ENCODE results near the gene TMEM271.

TMEM271 gene

DNA sequence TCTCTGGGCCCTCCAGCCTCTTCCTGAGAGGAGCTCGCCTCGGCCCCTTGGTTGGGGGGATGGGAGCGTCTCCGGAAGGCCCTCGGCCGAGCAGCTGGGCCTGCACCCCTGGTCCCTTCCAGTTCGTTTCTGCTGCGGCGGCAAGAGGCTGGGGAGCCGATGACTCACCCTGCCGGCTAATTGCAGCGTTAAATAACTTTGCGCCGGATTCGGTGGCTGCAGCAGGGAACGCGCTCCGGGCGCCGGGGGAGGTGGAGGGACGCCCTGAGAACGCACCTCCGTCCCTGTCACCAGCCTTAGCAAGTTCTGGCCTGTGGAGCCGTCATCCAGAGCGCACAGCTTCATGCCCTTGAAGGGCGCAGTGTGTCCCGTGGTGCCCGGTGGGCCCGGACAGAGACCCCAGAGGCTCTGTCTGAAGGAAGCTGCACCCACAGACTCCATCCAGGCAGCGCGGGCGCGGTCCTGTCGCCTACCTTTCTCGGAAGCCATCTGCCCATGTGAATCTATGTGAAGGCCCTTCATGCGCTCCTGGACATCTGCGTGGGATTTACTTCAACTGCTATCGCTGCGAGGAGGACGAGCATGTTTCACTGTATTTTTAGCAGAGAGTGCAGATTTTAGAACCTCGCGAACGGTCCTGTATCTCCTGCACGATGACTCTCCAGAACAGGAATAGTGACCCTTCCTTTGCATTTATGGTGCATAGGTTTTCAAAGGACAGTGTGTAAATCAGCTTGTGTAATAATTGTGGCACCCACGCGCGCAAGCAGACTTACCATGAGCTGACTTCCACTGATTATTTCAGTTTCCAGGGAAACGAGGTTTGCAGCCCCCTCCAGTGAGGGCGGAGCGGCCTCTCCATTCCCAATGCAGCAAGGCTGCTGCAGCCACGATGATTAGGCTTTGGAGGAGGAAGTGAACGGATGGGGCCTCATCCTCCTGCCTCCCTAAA, 1.7 kb upstream of the TMEM271 start:
- Histone ChIP-seq H3K4me3 (replicated peaks; ENCODE audit: insufficient read depth, low read length) (no peak overlapping the region), H3K27ac (replicated peaks) (no peak overlapping the region), H3K27me3 (ENCODE audit: insufficient read depth, poor library complexity, severe bottlenecking) (peaks cover 32% of the 10 kb centered on the region)
- peak; percentile 5 to 39 for DNase-seq (ENCODE audit: low read depth in 1 of 2, low spot score in 1 of 2)
- no peak for TF ChIP-seq CTCF (IDR thresholded peaks at IDR 0.05; ENCODE audit: insufficient read depth, low read length)
- TF ChIP-seq, protein P1, sequence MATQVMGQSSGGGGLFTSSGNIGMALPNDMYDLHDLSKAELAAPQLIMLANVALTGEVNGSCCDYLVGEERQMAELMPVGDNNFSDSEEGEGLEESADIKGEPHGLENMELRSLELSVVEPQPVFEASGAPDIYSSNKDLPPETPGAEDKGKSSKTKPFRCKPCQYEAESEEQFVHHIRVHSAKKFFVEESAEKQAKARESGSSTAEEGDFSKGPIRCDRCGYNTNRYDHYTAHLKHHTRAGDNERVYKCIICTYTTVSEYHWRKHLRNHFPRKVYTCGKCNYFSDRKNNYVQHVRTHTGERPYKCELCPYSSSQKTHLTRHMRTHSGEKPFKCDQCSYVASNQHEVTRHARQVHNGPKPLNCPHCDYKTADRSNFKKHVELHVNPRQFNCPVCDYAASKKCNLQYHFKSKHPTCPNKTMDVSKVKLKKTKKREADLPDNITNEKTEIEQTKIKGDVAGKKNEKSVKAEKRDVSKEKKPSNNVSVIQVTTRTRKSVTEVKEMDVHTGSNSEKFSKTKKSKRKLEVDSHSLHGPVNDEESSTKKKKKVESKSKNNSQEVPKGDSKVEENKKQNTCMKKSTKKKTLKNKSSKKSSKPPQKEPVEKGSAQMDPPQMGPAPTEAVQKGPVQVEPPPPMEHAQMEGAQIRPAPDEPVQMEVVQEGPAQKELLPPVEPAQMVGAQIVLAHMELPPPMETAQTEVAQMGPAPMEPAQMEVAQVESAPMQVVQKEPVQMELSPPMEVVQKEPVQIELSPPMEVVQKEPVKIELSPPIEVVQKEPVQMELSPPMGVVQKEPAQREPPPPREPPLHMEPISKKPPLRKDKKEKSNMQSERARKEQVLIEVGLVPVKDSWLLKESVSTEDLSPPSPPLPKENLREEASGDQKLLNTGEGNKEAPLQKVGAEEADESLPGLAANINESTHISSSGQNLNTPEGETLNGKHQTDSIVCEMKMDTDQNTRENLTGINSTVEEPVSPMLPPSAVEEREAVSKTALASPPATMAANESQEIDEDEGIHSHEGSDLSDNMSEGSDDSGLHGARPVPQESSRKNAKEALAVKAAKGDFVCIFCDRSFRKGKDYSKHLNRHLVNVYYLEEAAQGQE (IDR thresholded peaks at IDR 0.05; ENCODE audit: insufficient replicate concordance, low read depth): no peak
- TF ChIP-seq SPI1 (IDR thresholded peaks at IDR 0.05; ENCODE audit: borderline replicate concordance, low read depth): no peak
- TF ChIP-seq GABPA (IDR thresholded peaks at IDR 0.05; ENCODE audit: low read depth): no peak
- no peak for TF ChIP-seq POLR2AphosphoS5 (IDR thresholded peaks at IDR 0.05; ENCODE audit: low read depth)

DNA sequence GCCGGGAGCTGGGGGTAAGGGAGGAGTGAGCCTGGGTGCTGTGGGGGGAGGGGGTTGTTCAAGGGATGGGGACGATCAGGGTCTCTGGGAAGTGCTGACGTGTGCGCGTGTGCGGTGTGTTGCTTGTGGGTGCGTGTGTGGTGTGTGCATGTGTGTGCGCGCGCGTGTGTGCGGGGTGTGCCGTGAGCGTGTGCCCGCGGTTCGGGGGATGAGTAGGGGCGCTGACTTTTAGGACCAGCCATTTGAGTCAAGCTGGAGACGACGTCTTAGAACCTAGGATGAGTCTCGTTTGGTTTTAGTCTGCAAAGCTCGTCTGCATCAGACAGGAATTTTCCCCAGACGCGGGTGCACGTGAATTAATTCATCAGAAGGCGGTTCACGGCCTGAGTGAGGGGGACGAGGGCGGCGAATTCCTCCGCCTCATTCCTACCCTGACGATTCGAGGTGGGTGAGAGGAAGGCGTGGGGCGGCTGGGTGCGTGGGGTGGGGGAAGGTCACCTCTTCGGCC, 950 bp upstream of the TMEM271 start:
- peaks cover 32% of the 10 kb centered on the region for H3K27me3 ChIP-seq (ENCODE audit: insufficient read depth, poor library complexity, severe bottlenecking)
- no peak for DNase-seq (ENCODE audit: low read depth in 1 of 2, low spot score in 1 of 2)

More for the DNA sequence above, 950 bp upstream of the TMEM271 start:
- Histone ChIP-seq H3K4me3 (replicated peaks; ENCODE audit: insufficient read depth, low read length) (no peak overlapping the region), H3K27ac (replicated peaks) (no peak overlapping the region)
- TF ChIP-seq, protein P1 (IDR thresholded peaks at IDR 0.05; ENCODE audit: insufficient replicate concordance, low read depth): no peak
- TF ChIP-seq CTCF (IDR thresholded peaks at IDR 0.05; ENCODE audit: insufficient read depth, low read length): no peak
- no peak for TF ChIP-seq GABPA (IDR thresholded peaks at IDR 0.05; ENCODE audit: low read depth)
- no peak for TF ChIP-seq POLR2AphosphoS5 (IDR thresholded peaks at IDR 0.05; ENCODE audit: low read depth)

Measured in HL-60 (cell line).